Kidney (tissue), 14 donors: ENCODE data around the gene TLN1. TPM values are rescaled to one million over a fixed set of nuclear protein-coding genes. Genes with fewer than 3 reads are reported as not detected.

Experiments used
- DNase-seq, 5 donors: peaks; one replicate each; pipeline ENCODE4 v3.0.0-alpha.2; 2013 to 2020
- FAIRE-seq: peaks from 2 replicates; lab custom pipeline; 2012; peaks lifted over from hg19 to GRCh38; lab: Jason Lieb, UNC
- H3K27ac ChIP-seq, 2 donors: one replicate each; pipeline ENCODE4 v1.7.0; 2013; ENCODE audit warnings: low read depth in 2 of 2, low read length in 2 of 2, inconsistent platforms in 1 of 2
- H3K27me3 ChIP-seq: one replicate; pipeline ENCODE4 v1.7.1; 2013; ENCODE audit warnings: low read length, inconsistent platforms; ENCODE audit not compliant: control insufficient read depth, insufficient read depth
- H3K36me3 ChIP-seq, 3 donors: one replicate each; pipeline versions ENCODE4 v1.7.0 to v1.7.1; 2013; ENCODE audit warnings: low read length in 3 of 3, control low read depth in 1 of 3, inconsistent platforms in 1 of 3; ENCODE audit not compliant: insufficient read depth in 3 of 3, control insufficient read depth in 2 of 3
- H3K4me1 ChIP-seq, 3 donors: one replicate each; pipeline versions ENCODE4 v1.7.0 to v1.7.1; 2013; ENCODE audit warnings: low read length in 3 of 3, inconsistent platforms in 1 of 3, low read depth in 1 of 3; ENCODE audit not compliant: control insufficient read depth in 2 of 3, insufficient read depth in 2 of 3
- H3K4me3 ChIP-seq, 3 donors: one replicate each; pipeline versions ENCODE4 v1.7.0 to v1.8.1; 2013; ENCODE audit warnings: low read length in 3 of 3, control low read depth in 1 of 3, inconsistent platforms in 1 of 3
- H3K9ac ChIP-seq, 3 donors: one replicate each; pipeline versions ENCODE4 v1.7.0 to v1.7.1; 2013; ENCODE audit warnings: low read length in 3 of 3, control low read depth in 1 of 3, inconsistent platforms in 1 of 3
- H3K9me3 ChIP-seq, 3 donors: one replicate each; pipeline versions ENCODE4 v1.7.0 to v1.7.1; 2013; ENCODE audit warnings: low read length in 3 of 3, control low read depth in 1 of 3, inconsistent platforms in 1 of 3; ENCODE audit not compliant: control insufficient read depth in 2 of 3, insufficient read depth in 1 of 3
- CTCF ChIP-seq: IDR thresholded peaks from 3 replicates; pipeline ENCODE4 v1.5.1; 2012; ENCODE audit warnings: mild to moderate bottlenecking, moderate library complexity, borderline replicate concordance; ENCODE audit not compliant: insufficient read depth; ENCODE audit errors: extremely low read depth
- intact Hi-C: fragments of 100-400 bp; cut with DNase I; formaldehyde crosslinking; loops from one replicate; pipeline ENCODE4 v1.11.1; 2022
- polyA plus RNA-seq: library from polyadenylated mRNA; stranded (reverse); fragments of 350-450 nt; fragmentation: Illumina TruSeq; extraction: RNeasy Lipid Tissue Mini Kit (QIAGEN cat#74804); gene quantifications from one replicate; pipeline ENCODE4 v1.2.3, GENCODE V29; 2014; ENCODE audit warnings: low read depth, low replicate concordance; ENCODE audit not compliant: insufficient read depth
- total RNA-seq: library from RNA; stranded (reverse); fragmentation: NEBNext Ultra II Directional; extraction: Animal tissue kit (Norgen Biotek cat#: 25700); gene quantifications from one replicate; pipeline ENCODE4 v1.2.1, GENCODE V29; 2021
- donor health status: control.
- donor health status: control.
- donor health status: control.
- donor health status: control.
- donor health status: control.
- donor health status: DM: yes; HTN: yes; CAD: no.
- donor health status: Normal renal cell carcinoma (clear cell type).

TLN1 gene
- total and polyA plus RNA-seq, 2 donors from 2014 or later = 71.7 to 376 TPM

DNA sequence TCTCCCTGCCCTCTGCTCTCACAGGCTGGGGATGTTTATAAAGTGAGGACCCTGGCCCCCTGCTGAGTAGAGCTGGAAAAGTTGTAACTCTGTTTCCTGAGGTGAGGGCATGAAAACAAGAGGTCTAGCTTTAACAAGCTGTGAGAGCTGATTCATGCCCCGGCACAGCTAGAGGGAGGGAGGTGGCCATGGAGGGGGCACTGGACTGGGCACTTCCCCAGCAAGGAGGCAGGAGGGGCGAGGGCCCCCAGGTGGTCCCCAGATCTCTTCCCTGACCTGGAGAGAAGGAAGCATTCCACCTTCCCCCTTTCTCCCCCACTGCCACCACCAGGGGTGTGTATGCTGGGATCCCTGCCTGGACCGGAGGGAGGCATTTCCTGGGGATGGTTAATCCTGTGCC is 22.3 kb upstream of the TLN1 start, which contains the start of gene MSMP:
Gene MSMP (minus strand): TSS at position 13 of the 400 bp plus-strand sequence. CDS start 147 bp downstream, outside the sequence.
- H3K9me3 ChIP-seq = no peaks in the 10 kb centered on the region
- no peak for FAIRE-seq
- no peak within 1 kb of the TSS for H3K27ac ChIP-seq
- no peak within 1 kb of the TSS for H3K4me3 ChIP-seq
- TF ChIP-seq CTCF = no peak
- intact Hi-C loops = no loop called here
- H3K27me3 ChIP-seq = no peaks in the 10 kb centered on the region
- H3K9ac ChIP-seq = no peak within 1 kb of the TSS
- peaks cover 0 to 19% (median 4%) of the 10 kb centered on the region in 3 donors for H3K4me1 ChIP-seq
- peaks cover 11 to 38% (median 31%) of the 10 kb centered on the region in 3 donors for H3K36me3 ChIP-seq
- no peak for DNase-seq

- peaks cover 0 to 19% (median 4%) of the 10 kb centered on the region in 3 donors for H3K4me1 ChIP-seq
- H3K4me3 ChIP-seq = no peak overlapping the region
- no peak overlapping the region for H3K9ac ChIP-seq
- TF ChIP-seq CTCF = no peak
- H3K36me3 ChIP-seq = peaks cover 11 to 38% (median 31%) of the 10 kb centered on the region in 3 donors
- H3K27ac ChIP-seq = no peak overlapping the region
- H3K9me3 ChIP-seq = no peaks in the 10 kb centered on the region
- intact Hi-C loops = no loop called here
- no peak for FAIRE-seq
- H3K27me3 ChIP-seq = no peaks in the 10 kb centered on the region
- no peak for DNase-seq
Observed at GRCh38 chr9:35753466-35753865, 21.5 kb upstream of the TLN1 start.

GRCh38 chr9:35750256-35750531 is 18.2 kb upstream of the TLN1 start:
- Histone ChIP-seq H3K4me1 (peaks cover 0 to 23% (median 8%) of the 10 kb centered on the region in 3 donors), H3K27ac (peak overlapping the region; percentile 0 to 90), H3K9me3 (no peaks in the 10 kb centered on the region), H3K4me3 (peak overlapping the region; percentile 77 to 91 (median 82)), H3K9ac (peak overlapping the region in 2 of 3 donors; percentile 83 to 94), H3K36me3 (peaks cover 11 to 38% (median 31%) of the 10 kb centered on the region in 3 donors), H3K27me3 (no peaks in the 10 kb centered on the region)
- intact Hi-C loops = no loop called here
- no peak for TF ChIP-seq CTCF
- DNase-seq (no peak), FAIRE-seq (no peak)
